Ovary (tissue), 3 donors: ENCODE data around the gene KRTAP9-7.
"Not testable (repeated sequence)": the region's sequence is repeated elsewhere in the genome, so short reads cannot be mapped to it uniquely, and the experiment has no call there.

Experiments used
- CTCF ChIP-seq, 3 donors: fragments of 450-650 bp in 2 of 3; fragments of 200-600 bp in 1 of 3; IDR thresholded peaks; one replicate each; pipeline versions ENCODE4 v1.5.1 to v1.8.0; 2016 to 2022; ENCODE audit warnings: antibody characterized with exemption in 3 of 3, mild to moderate bottlenecking in 1 of 3
- EP300 ChIP-seq: sonication (generic); formaldehyde crosslinking; IDR thresholded peaks from one replicate; pipeline ENCODE4 v1.6.1; 2017; ENCODE audit warnings: antibody characterized with exemption
- donor health status: DM: no; HTN: no; CAD: no.

- TF ChIP-seq CTCF (IDR thresholded peaks at IDR 0.05); EP300: not testable (repeated sequence)
These were observed 37.5 kb upstream of the KRTAP9-7 start, which contains the start of gene KRTAP9-8 for GRCh38 chr17:41237949-41238437.
